ENCODE results near the gene DUXA.
"Not testable (repeated sequence)": the region's sequence is repeated elsewhere in the genome, so short reads cannot be mapped to it uniquely, and the experiment has no call there.

Gene DUXA

DNA sequence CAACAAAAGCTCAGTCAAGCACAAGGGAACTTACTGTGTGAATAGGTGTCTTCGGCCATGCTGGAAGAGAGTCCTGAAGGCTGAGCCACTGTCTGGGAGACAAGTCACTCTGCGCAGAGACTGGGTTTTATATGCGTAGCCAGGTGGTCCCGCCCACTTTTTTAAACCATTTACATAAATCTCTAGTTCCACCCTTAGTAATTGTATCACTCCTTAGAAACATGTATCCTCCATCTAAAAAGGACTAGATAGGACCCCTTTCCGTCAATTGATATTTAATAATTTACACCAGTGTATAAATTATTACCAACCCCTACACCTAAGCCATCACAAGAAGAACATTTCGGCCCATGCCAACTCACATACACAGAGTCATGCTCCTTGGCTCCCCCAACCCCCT lies at the start of gene DUXA:
Gene DUXA (minus strand): TSS at position 101 of the 400 bp plus-strand sequence. CDS start 42 bp downstream, at position 59.
- DNase-seq (ENCODE audit: low read depth in 3 of 3), result no peak

DNA sequence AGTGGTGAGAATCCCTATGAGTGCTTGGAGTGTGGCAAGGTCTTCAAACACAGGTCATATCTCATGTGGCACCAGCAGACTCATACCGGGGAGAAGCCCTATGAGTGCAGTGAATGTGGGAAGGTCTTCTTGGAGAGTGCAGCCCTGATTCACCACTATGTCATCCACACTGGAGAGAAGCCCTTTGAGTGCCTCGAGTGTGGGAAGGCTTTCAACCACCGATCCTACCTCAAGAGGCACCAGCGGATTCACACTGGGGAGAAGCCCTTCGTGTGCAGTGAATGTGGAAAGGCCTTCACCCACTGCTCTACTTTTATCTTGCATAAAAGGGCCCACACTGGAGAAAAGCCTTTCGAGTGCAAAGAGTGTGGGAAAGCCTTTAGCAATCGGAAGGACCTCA lies 44.8 kb upstream of the DUXA start:
- DNase-seq (ENCODE audit: low read depth in 3 of 3), result no peak

DNA sequence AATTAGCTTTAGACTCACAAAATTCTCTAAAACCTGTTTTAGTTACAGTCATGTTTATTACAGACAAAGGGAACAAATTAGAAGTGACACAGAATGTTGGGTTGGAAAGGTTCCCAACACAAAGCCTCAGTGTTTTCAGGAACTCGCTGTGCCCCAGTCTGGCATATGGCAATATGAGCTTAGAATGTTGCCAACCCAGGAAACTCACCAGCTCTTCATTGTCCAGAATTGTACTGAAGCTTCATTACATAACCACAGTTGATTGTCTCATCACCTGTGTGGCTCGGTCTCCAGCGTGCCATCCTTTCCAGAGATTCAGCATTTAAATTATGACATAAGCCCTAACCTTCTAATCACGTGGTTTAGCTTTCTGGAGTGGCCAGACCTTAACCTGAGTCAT lies 43.1 kb upstream of the DUXA start:
- DNase-seq (ENCODE audit: low read depth in 3 of 3), result no peak

DNA sequence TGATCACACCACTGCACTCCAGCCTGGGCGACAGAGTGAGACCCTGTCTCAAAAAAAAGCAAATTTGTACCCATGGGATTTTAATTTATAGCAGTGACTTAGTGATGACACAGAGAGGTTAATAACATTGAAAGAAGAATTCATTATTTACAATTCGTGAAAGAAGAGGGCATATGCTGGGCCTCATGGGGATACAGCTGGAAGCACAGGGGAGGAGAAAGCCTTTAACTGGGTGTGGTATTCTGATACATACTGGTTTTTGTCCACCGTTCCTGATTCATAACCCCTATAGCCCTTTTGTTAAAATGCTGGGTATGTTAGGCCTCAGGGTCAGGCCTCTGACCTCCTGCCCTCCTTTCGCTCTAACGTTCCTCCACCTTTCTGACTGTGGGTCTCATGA lies 34.9 kb upstream of the DUXA start:
- DNase-seq (ENCODE audit: low read depth in 3 of 3), result no peak

DNA sequence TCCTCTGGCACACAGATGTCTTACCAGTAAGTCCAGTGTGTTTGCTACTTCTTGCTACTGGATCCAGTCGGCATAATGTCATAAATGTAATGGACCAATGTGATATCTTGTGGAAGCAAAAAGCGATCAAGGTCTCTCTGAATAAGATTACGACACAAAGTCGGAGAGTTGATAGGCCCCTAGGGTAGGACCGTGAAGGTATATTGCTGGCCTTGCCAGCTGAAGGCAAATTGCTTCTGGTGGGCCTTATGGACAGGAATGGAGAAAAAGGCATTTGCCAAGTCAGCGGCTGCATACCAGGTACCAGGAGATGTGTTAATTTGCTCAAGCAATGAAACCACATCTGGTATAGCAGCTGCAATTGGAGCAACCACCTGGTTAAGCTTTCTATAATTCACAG lies 30.6 kb upstream of the DUXA start:
- DNase-seq (ENCODE audit: low read depth in 3 of 3), result not testable (repeated sequence)

DNA sequence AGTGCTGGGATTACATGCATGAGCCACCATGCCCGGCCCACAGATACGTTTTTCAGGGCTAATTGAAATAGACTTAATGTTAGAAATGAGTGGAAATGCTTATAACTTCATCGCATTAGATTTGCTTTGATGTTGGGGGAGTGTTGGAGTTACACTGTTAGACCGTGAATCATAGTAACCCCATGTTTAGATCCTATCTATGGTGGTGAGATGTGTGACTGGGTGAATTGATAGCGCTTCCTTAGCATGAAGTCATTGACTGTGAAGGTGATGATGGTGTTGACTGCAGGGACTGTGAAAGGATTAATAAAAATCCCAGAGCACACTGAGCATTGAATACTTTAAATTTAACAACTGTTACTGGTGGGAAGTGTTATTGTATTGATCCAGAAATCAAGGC lies 25.7 kb upstream of the DUXA start:
- DNase-seq (ENCODE audit: low read depth in 3 of 3), result no peak

DNA sequence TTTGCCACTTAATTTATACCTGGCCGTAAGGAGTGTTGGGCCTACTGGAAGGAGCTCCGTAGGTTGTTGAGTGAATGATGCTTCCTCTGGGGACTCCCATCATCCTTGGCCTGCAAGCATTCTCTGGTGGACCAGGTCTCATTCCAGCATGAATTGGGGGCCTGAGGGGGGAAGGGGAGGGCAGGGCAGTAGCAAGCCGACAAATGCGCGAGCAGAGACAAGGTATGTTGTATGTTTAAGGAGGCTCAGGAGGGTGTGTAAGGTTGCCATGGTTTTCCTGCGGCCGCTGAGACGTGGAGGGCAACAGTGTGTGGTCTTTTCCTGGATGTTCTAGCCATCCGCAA lies 24.8 kb upstream of the DUXA start:
- DNase-seq (ENCODE audit: low read depth in 3 of 3), result no peak

DNA sequence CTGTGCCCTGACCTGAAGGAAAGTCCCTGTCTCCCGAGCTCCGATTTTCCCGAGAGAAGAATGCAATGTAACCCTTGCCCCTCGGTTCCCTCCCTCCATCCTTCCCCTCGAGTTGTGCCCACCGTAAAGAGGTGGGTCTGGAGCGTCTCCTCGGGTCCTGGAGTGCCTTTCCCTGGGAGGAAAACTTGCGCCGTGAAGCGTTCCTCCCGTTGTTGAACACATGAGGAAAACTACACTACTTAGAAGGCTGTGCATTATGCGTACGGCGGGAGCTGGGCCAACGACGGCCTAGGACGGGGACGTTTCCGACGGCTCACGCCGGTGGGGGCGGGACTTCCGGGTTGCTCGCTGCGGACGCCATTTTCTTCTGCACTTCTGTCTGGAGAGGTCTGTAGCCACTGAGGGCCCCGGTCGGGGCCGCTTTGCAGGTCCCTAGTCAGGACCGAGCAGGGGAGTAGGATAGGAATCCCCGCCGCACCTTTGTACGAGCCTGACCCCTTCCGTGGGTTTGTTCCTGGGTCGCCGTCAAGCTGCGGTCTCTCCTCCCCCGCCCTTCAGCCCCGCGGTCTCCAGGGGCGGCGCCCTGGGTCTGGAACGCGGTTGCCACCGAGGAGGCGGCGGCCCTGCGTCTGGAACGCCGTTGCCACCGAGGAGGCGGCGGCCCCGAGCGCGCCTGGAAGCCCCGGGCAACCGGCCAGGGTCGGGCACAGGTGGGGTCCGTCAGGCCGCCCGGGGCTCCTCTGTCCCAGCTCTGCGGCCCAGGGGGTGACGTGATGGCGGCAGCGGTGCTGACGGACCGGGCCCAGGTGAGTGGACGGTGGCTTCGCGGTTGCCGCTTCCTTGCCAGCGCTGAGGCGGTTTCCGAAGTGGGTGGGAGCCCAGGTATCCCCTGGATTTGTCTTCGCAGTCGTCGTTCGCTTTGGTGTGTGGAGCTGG lies 24.1 kb upstream of the DUXA start, which contains the start of gene ZNF264:
Gene ZNF264 (plus strand): TSS at position 360 of the 936 bp plus-strand sequence. CDS start 414 bp downstream, at position 774.
- DNase-seq (ENCODE audit: low read depth in 3 of 3), result peak; percentile 81 to 87 (median 82)

DNA sequence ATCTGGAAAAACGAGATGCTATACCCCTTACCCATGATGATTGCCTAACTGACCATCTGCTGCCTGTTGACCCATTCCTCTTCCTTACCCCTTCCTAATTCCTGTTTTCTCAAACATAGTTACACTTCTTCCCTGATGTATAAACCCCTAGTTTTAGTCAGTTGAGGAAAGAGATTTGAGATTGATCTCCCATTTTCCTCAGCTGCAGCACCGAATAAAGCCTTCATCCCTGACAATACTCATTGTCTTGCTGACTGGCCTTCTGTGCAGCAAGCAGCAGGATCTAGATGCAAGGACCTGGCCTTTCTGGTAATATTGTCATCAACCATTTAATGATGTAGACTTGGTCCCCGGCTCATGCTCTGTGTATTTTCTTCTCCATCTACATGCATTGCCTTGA lies 23.0 kb upstream of the DUXA start:
- DNase-seq (ENCODE audit: low read depth in 3 of 3), result no peak

DNA sequence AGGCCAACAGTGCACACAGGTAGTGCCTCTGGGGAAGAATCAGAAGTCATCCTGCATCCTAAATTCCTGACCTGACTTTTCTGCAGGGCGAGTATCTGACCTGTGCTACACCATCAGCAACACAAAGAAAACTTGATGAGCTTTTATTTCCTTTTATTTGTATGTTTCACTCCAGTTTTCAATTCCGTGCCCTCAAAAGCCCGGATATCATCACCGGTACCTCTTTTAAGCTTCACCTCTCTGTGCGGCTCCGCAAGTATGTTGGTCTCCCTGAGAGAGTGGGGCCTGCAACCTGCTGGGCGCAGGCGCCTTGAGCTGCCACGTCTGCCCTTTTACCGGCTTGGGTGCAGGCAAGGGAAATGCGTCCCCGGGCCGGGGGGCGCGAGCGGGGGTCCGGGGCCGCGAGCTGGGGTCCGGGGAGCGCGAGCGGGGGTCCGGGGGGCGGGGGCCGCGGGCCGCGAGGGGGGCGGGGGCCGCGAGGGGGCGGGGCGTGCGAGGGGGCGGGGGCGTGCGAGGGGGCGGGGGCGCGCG lies 4.3 kb upstream of the DUXA start:
- peak in 1 of 3 experiments; percentile 5 for DNase-seq (ENCODE audit: low read depth in 3 of 3)

DNA sequence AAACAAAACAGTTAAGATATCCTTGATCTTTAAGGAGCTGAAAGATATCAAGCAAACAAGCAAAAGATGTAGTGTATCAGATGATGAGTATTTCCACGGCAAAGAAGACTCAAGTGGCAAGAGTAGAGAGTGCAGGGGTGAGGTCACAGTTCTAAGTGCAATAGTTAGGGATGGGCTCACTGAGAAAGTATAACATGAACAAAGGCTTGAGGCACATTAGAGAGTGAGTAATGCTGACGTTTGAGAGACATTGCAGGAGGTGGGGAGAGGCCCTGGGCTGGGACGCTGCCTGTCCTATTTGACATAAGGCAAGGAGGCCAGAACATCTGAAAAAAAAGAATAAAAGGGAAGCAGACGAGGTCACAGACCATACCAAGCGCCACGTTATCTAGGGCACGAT lies 1.4 kb downstream of the DUXA start:
- no peak for DNase-seq (ENCODE audit: low read depth in 3 of 3)

DNA sequence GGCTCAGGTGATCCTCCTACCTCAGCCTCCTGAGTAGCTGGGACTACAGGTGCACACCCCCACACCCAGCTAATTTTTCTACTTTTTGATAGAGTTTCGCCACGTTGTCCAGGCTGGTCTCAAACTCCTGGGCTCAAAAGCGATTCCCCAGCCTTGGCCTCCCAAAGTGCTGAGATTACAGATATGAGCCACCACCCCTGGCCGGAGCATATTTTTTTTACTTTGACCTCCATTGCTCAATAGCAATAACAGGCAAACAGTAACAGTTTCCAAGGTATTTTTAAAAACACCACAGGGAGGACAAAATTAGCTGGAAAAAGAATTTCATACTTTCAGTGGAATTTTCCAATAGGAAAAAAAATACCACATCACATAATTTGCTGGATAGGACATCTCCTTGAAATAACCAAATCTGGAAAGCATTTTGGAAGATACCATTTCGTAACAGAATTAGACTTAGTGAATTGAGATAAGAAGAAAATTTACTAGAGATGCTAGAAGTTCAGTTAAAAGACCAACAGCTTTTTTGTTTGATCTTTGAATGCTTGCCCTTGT lies 5.2 kb downstream of the DUXA start:
- no peak for DNase-seq (ENCODE audit: low read depth in 3 of 3)

DNA sequence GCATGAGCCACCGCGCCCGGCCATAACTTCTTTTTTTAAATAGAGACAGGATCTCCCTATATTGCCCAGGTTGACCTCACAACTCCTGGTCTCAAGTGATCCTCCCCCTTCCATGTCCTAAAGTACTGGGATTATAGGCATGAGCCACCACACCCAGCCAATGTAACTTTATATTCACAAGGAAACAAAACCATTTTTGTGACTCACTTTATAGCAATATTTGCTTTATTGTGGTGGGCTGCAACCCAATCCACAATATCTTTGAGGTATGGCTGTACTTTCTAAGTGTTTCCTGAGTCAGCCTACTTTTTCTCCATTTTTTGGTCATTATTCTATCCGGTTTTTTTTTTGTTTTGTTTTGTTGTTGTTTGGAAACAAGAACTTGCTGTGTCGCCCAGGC lies 14.4 kb downstream of the DUXA start:
- no peak for DNase-seq (ENCODE audit: low read depth in 3 of 3)

DNA sequence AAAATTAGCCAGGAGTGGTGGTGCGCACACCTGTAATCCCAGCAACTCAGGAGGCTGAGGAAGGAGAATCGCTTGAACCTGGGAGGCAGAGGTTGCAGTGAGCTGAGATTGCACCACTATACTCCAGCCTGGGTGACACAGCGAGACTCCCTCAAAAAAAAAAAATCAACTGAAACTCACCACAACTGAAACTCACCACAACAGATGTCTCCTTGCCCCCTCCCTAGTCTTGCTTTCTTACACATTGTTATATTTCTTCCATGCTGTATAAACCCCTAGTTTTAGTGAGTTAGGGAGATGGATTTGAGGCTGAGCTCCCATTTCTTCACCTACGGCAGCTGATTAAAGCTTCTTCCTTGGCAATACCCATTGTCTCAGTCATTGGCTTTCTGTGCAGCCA lies 25.6 kb downstream of the DUXA start:
- DNase-seq (ENCODE audit: low read depth in 3 of 3), result no peak

DNA sequence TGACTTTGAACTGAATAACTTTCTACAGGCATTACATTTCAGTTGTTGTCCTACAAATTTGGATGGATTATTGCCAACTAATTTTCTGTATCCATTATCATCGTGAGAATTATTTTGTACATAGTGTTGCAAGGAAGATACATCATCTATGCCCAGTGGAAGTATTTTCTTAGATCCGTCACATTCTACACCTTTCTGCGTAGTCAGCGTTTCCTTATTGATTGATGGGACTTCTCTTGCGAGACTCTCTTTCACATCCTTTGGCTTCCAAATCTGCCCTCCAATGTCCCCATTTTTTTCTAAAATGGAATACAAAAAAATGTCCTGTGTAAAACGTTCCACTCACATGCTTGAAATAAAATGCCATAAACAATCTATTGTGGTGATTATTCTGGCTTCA lies 31.5 kb downstream of the DUXA start:
- DNase-seq (ENCODE audit: low read depth in 3 of 3), result no peak

DNA sequence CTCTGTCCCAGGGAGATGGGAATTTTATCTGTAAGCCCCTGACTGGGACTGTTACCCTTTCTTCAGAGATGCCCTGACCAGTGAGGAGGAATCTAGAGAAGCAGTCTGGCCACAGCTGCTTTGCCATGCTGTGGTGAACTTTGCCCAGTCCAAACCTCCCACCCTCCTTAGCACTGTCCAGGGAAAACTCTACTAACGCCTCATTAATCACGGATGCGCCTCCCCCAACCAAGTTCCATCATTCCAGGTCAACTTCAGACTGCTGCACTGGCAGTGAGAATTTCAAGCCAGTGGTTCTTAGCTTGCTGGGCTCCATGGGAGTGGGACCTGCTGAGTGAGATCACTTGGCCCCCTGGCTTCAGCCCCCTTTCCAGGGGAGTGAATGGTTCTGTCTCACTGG lies 39.9 kb downstream of the DUXA start:
- DNase-seq (ENCODE audit: low read depth in 3 of 3), result not testable (repeated sequence)

DNA sequence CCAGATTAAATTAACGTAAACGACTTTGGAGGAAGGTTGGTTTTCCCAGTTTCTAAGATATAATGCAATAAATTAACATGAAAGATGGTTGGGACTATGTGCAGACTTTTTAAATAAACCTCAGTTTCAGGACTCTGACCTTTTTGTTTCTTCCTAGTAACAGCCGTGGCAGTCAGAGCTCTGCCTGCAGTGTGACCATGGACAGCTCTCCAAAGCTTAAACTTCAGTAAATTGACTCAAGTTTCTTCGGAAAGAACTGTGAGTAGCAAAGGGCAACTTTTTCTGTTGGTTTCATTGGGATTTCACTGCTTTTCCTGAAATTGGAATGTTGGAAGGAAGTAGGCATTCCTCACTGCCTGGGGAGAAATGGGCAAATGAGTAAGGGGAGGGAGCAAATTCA lies 43.4 kb downstream of the DUXA start:
- DNase-seq (ENCODE audit: low read depth in 3 of 3), result no peak

DNA sequence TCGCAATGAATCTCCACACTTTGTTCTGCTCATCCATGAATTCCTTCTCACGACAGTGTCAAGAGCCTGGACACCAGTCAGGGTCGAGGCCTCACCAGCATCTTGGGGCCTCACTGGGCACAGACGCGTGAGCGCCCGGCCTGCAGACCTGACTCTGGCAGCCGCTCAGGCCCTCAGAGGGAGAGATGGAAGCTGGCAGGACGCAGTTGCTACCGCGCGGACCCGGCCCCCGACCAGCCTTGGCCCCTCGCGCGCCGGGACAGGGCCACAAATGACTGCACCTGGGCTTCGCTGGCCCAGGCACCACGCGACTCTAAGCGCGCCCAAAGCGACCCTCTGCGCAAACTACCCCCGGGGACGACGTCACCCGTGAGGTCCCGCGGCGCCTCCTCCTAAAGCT lies 48.4 kb downstream of the DUXA start:
- DNase-seq (ENCODE audit: low read depth in 3 of 3), result no peak

DNA sequence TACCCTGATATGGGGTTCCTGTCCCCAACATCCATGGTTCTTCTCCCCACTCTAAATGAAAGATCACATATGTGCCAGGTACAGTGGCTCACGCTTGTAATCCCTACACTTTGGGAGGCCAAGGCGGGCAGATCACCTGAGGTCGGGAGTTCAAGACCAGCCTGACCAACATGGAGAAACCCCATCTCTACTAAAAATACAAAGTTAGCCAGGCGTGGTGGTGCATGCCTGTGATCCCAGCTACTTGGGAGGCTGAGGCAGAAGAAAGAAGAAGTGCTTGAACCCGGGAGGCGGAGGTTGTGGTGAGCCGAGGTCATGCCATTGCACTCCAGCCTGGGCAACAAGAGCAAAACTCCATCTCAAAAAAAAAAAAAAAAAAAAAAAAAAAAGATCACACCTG lies 53.8 kb downstream of the DUXA start:
- not testable (repeated sequence) for DNase-seq (ENCODE audit: low read depth in 3 of 3)

DNA sequence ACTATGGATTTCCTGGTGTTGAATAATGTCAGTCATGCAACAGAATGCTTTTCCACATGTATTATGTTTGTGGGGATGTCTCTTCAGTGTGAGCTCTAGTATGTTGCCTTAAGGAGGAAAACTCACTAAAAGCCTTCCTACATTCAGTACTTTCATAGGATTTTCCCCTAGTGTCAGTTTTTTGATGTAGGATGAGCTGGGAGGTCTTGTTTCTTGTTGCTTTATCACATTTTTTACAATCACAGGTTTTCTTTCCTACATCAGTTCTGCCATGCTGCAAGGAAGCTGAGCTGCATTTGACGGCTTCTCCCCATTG lies 56.0 kb downstream of the DUXA start:
- DNase-seq (ENCODE audit: low read depth in 3 of 3), result no peak

DNA sequence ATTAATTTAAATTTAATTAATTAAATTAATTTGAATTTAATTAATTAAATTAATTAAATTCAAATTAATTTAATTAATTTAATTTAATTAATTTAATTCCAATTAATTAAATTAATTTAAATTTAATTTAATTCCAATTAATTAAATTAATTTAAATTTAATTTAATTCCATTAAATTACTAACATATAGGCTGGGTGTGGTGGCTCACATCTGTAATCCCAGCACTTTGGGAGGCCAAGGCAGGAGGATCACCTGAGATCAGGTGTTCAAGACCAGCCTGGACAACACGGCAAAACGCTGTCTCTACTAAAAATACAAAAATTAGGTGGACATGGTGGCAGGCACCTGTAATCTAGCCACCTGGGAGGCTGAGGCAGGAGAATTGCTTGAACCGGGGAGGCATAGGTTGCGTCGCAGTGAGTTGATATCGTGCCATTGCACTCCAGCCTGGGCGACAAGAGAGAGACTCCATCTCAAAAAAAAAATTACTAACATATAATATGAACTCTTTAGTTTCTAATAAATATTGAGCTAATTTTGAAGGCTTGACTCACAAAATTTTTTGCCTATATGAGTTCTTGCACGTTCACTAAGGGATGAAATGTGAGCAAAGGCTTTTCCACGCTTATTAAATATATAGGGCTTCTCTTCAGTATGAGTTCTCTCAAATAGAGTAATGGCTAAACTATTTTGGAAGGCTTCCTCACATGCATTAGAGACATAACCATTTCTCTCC lies 56.5 kb downstream of the DUXA start:
- DNase-seq (ENCODE audit: low read depth in 3 of 3), result no peak

DNA sequence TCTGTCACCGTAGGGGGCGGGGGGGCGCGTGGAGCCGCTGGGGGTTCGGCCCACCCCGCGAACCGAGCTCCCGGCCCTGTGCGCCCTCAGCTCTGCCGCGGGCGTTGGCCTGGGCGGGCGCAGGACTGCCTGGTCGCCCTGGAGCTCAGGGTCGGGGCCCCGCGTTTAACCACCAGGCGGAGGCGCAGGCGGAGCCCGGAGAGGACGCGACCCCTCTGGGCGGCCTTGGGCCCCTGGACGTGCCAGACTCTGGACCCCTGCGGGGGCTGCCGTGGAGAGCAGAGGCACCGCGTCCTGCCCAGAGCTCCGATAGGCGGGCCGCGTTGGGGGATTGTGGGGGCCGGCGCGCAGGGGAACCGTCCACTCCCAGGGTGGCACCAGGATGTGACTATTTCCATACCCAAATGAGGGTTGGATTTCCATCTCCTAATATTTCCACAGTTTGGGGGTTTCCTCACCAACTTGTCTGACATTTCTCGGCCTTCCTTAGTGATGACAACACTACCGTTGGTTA lies 60.5 kb downstream of the DUXA start:
- DNase-seq (ENCODE audit: low read depth in 3 of 3), result no peak

All from stimulated activated CD4-positive, alpha-beta T cell treated with anti-CD3 and anti-CD28 coated beads, TNF-alpha, amount 100 ng/mL, for 24 hours (primary cell).